ENCODE data around the gene C19orf85. TPM values are rescaled to one million over a fixed set of nuclear protein-coding genes. Genes with fewer than 3 reads are reported as not detected.

The C19orf85 gene
- total RNA-seq, 4 donors from 2014 or later: not detected

DNA sequence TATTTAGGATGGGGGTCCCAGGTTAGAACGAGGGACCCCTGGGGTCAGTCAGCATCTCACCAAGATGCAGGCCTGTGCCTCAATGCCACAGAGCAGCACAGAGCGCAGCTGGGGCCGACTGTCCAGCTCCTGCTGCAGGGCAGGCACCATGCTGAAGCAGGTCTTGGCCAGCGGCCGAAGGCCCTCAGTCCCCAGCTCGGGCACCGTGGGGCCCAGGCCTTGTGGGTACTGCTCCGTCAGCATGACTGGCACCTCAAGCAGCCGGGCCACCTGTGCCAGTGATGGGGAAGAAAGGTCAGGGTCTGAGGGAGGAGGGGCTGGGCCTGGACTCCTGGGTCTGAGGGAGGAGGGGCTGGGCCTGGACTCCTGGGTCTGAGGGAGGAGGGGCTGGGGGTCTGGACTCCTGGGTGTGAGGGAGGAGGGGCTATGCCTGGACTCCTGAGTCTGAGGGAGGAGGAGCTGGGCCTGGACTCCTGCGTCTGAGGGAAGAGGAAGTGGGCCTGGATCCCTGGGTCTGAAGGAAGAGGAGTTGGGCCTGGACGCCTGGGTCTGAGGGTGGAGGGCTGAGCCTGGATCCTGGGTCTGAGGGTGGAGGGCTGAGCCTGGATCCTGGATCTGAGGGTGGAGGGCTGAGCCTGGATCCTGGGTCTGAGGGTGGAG, 8.8 kb downstream of the C19orf85 start:
- Histone ChIP-seq H3K4me3 (no peak overlapping the region), H3K9me3 (no peaks in the 10 kb centered on the region), H3K4me1 (peaks cover 0 to 37% (median 9%) of the 10 kb centered on the region in 4 donors), H3K27me3 (peaks cover 0 to 20% of the 10 kb centered on the region in 2 donors), H3K36me3 (peaks cover 0 to 17% (median 0%) of the 10 kb centered on the region in 3 donors), H3K27ac (no peak overlapping the region)
- TF ChIP-seq POLR2A (IDR thresholded peaks at IDR 0.05) (no peak), CTCF (IDR thresholded peaks at IDR 0.05) (no peak)
- DNase-seq: no peak

GRCh38 chr19:55454787-55455243, 9.7 kb downstream of the C19orf85 start:
- Histone ChIP-seq H3K4me1 (peaks cover 0 to 31% (median 9%) of the 10 kb centered on the region in 4 donors), H3K36me3 (peaks cover 0 to 17% (median 0%) of the 10 kb centered on the region in 3 donors), H3K27me3 (peaks cover 0 to 21% of the 10 kb centered on the region in 2 donors), H3K27ac (no peak overlapping the region), H3K9me3 (no peaks in the 10 kb centered on the region), H3K4me3 (no peak overlapping the region)
- TF ChIP-seq POLR2A (IDR thresholded peaks at IDR 0.05) (no peak), CTCF (IDR thresholded peaks at IDR 0.05) (peak in 4 of 6 experiments; percentile 42 to 53 (median 50))
- no peak for DNase-seq

GRCh38 chr19:55453511-55454260, 10.9 kb downstream of the C19orf85 start:
- Histone ChIP-seq H3K9me3 (no peaks in the 10 kb centered on the region), H3K36me3 (peaks cover 0 to 17% (median 0%) of the 10 kb centered on the region in 3 donors), H3K27me3 (peaks cover 0 to 26% of the 10 kb centered on the region in 2 donors), H3K4me1 (peaks cover 0 to 24% (median 9%) of the 10 kb centered on the region in 4 donors), H3K4me3 (no peak overlapping the region), H3K27ac (no peak overlapping the region)
- TF ChIP-seq CTCF (IDR thresholded peaks at IDR 0.05): no peak
- TF ChIP-seq POLR2A (IDR thresholded peaks at IDR 0.05): no peak
- DNase-seq: no peak

DNA sequence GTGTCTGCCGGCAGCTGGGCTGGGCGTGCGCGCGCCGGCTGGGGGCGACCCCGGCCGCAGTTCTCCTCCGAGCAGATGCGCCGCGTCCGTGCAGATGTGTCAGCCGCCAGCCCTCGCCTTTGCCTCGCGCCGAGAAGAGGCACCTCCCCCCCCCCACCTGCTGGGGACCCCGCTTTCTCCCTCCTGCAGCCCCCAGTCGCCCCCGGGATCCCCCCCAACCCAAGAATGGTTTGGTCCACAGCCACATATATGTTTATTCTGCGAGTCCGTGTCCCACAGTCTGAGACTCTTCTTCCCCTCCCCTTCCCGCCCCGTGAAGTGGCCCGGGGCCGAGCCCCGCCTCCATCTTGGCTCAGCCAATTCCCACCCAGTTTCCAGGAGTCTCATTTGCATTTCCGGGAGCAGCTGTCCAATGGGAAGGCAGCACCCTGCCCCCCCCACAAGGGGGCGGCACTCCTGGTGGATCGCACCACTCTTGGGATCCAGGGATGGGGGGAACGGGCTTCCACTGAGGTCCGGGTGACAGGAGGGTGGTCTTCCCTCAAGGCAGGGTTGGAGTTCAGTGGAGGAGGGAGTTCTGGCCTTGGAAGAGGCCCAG, 11.7 kb downstream of the C19orf85 start:
- no peaks in the 10 kb centered on the region for H3K9me3 ChIP-seq
- no peak overlapping the region for H3K27ac ChIP-seq
- peaks cover 0 to 24% (median 9%) of the 10 kb centered on the region in 4 donors for H3K4me1 ChIP-seq
- DNase-seq: peak in 2 of 3 donors; percentile 56 to 67
- TF ChIP-seq POLR2A (IDR thresholded peaks at IDR 0.05) (no peak), CTCF (IDR thresholded peaks at IDR 0.05) (no peak)
- H3K27me3 ChIP-seq: peaks cover 0 to 26% of the 10 kb centered on the region in 2 donors
- peaks cover 0 to 17% (median 0%) of the 10 kb centered on the region in 3 donors for H3K36me3 ChIP-seq
- peak overlapping the region in 2 of 4 donors; percentile 2 to 22 for H3K4me3 ChIP-seq

- Histone ChIP-seq H3K27me3 (peaks cover 0 to 26% of the 10 kb centered on the region in 2 donors), H3K4me3 (peak overlapping the region in 2 of 4 donors; percentile 2 to 41), H3K36me3 (peaks cover 0 to 17% (median 0%) of the 10 kb centered on the region in 3 donors)
Observed at GRCh38 chr19:55451965-55452748, 12.4 kb downstream of the C19orf85 start.

More at GRCh38 chr19:55451965-55452748, 12.4 kb downstream of the C19orf85 start:
- no peak for DNase-seq
- Histone ChIP-seq H3K4me1 (peaks cover 0 to 24% (median 9%) of the 10 kb centered on the region in 4 donors), H3K27ac (no peak overlapping the region), H3K9me3 (no peaks in the 10 kb centered on the region)
- TF ChIP-seq POLR2A (IDR thresholded peaks at IDR 0.05) (no peak), CTCF (IDR thresholded peaks at IDR 0.05) (no peak)

Data from Peyer's patch (tissue), 4 donors.